HG03457 (cell line): ENCODE results near the gene ARID1A.

ENCODE experiments used
- ATAC-seq: cut with Tn5 transposase; IDR thresholded peaks from one replicate; pipeline ENCODE4 v1.9.1; 2021; ENCODE audit warnings: moderate number of reproducible peaks; ENCODE audit not compliant: unreplicated experiment

Gene ARID1A

DNA sequence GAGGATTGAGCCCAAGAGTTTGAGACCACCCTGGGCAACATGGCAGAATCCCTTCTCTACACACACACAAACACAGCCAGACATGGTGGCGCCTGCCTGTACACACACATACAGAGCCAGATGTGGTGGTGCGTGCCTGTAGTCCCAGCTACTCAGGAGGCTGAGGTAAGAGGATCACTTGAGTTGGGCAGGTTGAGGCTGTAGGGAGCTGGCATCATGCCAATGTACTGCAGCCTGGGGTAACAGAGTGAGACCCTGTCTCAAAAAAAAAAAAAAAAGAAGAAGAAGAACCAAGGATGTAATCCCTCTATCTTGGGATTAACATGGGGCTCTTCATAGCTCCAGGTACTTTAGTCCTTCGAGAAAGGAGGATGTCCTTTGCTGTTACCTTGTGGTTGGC is 62.5 kb downstream of the ARID1A start:
- ATAC-seq, result no peak

DNA sequence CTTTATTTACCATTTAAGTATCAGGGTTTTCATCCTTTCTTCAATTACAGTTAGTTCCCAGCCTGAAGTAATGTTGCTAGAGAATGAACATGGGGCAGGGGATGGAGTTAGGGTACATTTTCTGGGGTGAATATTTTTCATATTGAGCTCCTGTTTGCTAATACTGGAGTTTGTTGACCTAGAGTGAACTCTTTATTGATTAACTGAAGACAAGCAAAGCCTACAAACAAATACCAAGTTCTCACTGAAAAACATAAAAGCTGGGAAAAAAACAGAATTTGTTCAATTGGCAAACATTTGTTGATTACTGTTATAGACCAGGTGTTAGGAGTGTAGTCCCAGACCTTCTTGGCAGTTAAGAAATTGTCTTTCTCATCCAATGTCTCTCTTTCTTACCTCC is 63.7 kb downstream of the ARID1A start:
- no peak for ATAC-seq

GRCh38 chr1:26761217-26761616 is 65.4 kb downstream of the ARID1A start:
- no peak for ATAC-seq

DNA sequence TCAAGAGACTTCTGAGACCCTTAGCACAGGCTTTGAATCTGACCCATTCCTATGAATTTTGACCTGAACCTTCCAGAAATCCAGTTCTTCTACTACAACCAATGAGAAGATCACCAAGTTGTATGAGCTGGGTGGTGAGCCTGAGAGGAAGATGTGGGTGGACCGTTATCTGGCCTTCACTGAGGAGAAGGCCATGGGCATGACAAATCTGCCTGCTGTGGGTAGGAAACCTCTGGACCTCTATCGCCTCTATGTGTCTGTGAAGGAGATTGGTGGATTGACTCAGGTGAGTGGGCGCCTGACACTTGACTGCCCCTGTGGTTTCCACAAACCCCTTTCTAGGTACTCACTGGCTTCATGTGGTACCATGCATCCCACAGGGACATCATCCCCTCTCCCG is 71.9 kb downstream of the ARID1A start:
- ATAC-seq, result no peak

DNA sequence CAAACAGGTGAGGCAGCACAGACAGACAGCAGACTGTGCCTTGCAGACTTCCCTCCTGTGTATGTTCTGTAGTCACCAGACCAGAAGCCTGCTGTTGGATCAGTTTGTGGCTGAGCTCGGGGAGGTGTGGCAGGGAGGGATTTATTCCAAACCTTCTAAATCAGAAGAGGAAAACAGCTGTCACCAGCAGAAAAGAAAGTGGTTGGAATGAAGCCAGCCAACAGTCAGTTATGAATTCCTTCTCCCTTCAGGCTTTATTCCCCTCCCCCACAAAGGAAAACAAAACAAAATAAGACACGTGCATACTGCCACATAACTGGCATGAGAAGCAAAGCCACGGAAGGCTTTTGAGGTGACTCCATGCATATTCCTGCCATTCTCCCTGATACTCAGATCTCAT is 72.9 kb downstream of the ARID1A start:
- no peak for ATAC-seq

- no peak for ATAC-seq
These were observed 75.4 kb downstream of the ARID1A start for GRCh38 chr1:26771285-26771642.

DNA sequence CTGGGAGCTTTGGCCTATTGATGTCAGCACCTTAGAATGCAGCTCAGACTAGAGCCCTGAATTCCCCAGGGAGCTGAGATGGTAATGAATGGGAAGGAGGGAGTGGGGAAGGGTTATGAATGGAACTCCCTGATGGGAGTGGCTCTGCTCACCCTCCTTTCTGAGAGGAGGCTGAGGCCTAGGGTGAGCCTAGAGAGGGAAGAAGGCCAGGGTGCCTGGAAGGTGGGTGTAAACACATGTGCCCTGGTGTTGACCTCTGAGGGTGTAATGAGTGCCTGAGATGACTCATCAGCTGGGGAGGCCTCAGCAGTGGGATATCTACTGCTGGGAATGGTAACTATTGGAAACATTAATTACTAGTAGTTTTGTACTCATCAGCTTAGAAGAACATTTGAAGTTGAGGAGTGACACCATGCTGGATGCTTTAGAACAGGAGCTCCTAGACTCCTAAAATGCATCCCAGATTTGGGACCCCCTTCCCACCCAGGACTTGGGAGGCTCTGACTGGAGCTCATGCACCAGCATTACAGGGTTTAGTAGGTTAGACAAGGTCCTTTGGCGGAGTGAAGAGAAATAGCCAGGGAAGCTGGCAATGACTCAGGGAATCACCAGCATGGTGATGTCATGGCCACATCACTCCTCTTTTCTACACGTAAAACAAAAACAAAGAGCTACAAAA is 76.0 kb downstream of the ARID1A start:
- no peak for ATAC-seq

DNA sequence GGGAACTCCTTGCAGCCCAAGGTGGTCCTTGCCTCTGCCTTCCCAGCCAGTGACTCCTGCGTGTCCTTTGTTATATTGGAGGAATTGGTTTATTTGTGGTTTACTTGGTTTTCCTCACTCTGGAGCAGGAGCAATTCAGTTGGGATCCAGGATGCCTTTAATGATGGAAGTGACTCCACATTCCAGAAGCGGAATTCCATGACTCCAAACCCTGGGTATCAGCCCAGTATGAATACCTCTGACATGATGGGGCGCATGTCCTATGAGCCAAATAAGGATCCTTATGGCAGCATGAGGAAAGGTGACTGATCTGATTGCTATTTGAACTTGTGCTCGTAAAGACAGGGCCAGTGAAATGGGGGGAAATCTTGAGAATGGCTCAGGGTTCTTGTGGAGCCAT is 76.9 kb downstream of the ARID1A start:
- no peak for ATAC-seq

DNA sequence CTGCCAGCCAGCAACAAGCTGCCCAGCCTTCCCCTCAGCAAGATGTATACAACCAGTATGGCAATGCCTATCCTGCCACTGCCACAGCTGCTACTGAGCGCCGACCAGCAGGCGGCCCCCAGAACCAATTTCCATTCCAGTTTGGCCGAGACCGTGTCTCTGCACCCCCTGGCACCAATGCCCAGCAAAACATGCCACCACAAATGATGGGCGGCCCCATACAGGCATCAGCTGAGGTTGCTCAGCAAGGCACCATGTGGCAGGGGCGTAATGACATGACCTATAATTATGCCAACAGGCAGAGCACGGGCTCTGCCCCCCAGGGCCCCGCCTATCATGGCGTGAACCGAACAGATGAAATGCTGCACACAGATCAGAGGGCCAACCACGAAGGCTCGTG is 78.6 kb downstream of the ARID1A start:
- no peak for ATAC-seq

GRCh38 chr1:26775666-26776065 is 79.9 kb downstream of the ARID1A start:
- ATAC-seq, result no peak

- ATAC-seq, result no peak
These were observed 83.4 kb downstream of the ARID1A start for GRCh38 chr1:26779098-26779668.

DNA sequence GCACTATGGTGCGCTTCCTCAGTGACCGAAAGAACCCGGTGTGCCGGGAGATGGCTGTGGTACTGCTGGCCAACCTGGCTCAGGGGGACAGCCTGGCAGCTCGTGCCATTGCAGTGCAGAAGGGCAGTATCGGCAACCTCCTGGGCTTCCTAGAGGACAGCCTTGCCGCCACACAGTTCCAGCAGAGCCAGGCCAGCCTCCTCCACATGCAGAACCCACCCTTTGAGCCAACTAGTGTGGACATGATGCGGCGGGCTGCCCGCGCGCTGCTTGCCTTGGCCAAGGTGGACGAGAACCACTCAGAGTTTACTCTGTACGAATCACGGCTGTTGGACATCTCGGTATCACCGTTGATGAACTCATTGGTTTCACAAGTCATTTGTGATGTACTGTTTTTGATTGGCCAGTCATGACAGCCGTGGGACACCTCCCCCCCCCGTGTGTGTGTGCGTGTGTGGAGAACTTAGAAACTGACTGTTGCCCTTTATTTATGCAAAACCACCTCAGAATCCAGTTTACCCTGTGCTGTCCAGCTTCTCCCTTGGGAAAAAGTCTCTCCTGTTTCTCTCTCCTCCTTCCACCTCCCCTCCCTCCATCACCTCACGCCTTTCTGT is 84.6 kb downstream of the ARID1A start:
- no peak for ATAC-seq

DNA sequence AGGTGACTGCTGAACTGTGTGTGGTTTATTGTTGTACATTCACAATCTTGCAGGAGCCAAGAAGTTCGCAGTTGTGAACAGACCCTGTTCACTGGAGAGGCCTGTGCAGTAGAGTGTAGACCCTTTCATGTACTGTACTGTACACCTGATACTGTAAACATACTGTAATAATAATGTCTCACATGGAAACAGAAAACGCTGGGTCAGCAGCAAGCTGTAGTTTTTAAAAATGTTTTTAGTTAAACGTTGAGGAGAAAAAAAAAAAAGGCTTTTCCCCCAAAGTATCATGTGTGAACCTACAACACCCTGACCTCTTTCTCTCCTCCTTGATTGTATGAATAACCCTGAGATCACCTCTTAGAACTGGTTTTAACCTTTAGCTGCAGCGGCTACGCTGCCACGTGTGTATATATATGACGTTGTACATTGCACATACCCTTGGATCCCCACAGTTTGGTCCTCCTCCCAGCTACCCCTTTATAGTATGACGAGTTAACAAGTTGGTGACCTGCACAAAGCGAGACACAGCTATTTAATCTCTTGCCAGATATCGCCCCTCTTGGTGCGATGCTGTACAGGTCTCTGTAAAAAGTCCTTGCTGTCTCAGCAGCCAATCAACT is 85.5 kb downstream of the ARID1A start:
- no peak for ATAC-seq

DNA sequence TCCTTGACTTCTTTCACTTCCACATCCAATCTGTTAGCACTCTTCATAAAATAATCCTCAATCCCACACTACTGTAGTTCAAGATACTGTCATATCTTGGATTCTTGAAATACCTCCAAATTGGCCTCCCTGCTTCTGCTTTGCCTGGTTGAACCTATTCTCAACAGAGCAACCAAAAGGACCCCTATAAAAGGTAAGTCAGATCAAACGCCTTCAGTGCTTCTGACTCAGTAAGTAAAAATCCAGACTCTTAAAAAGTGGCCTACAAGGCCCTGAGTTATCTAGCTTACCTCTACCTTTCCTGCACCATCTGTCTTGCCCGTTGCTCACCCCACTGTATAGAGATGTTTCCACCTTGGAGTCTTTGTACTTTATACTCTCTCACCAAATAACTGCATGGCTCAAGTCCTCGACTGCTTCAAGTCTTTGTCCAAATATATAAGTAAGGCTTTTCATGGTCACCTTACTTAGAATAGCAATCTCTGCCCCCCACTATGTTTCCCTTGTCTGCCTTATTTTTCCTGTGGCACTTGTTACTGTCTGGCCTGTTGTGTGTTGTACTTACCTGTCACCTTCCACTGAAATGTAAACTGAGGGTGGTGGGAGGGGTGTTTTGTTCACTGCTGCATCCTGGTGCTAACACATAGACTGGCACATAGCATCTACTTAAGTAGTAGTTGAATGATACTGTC is 86.9 kb downstream of the ARID1A start:
- ATAC-seq, result no peak

GRCh38 chr1:26783646-26784022 is 87.8 kb downstream of the ARID1A start:
- ATAC-seq, result no peak

GRCh38 chr1:26784023-26784871 is 88.4 kb downstream of the ARID1A start:
- ATAC-seq, result no peak

DNA sequence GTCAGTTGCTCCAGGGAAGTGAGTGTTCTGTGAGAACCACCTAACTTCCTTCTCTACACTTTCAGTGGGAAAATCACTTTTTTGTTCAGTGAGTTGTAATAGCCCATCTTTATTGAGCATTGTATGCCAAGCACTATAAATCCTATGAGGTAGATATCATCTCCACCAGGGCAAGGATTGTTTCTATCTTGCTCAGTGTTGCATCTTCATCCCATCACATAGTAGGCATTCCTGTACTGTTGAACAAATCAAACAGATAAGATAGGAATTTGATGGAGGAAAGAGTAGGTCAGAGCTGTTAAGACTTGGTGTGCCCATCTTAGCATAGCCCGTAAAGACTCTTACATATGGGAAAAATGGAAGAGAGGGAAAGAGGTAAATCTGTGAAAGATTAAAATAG is 89.1 kb downstream of the ARID1A start:
- no peak for ATAC-seq

GRCh38 chr1:26785611-26786436 is 90.0 kb downstream of the ARID1A start:
- ATAC-seq, result no peak

DNA sequence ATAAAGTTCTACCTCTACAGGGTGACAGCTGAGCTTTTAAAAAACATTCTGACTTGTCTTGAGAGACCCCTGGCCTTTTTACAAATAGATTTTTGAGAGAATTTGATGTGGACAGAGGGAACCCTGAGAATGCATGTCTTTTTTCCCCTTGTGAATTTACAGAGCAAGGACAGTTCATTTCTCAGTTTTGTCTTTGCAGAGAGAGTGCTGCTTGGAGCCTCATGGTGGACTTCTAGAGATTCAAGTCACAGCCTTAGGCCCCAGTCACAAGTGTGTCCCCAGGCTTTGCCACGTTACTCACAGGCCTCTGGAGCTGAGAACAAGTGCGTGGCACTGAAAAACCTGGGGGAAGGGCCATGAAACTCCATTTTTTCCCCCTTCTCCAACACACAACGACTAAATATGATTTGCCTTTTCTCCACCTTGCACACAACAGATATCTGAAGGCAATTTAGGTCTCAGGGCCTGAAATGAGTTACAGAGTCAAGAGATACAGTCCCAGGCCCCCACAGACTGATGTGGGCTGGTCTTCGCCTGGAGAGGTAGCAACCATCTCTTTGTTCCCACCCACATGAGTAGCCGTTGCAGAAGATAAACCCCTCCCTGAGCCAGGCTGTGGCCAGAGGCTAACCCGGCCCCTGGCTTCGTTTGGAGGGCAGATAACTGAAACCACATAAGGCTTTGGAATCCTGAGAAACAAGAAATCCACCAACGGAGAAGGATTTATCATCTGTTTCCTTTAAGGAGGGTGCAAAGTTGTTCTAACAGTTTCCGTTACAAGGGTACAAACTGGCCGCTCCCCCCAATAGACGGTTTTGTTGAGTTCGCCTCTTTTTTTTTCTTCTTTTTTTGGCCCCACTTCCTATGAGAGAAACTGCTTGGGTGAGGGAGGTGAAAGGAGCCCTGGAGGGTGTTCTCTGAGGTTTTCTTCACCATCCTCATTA is 90.9 kb downstream of the ARID1A start:
- no peak for ATAC-seq
